ENCODE data around the gene SPATA7. TPM values are rescaled to one million over a fixed set of nuclear protein-coding genes. Genes with fewer than 3 reads are reported as not detected.
A peak's percentile ranks its signal among the peaks of the same experiment; 100 is the strongest.

Gene SPATA7
- total and polyA plus RNA-seq, 2 experiments from 2014 or later: 9.8 to 27.9 TPM

DNA sequence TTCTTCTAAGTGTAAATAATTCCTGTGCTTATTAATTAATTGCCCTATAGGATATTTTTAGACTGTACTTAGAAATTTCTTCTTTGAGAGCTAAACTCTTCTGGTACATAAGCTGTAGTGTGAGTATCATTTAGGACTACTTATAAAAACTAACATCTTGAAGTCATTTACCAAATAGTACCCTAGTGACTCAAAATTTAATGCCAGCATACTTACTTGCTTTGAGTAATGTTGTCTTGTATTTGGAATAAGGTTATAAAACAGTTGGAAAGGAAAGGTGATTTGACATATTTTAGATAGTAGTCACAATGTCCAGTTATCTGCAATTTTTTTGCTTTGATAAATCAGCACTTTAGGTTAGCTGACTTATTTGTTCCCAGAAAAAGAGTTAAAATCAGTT, 39.1 kb downstream of the SPATA7 start:
- H3K4me1 ChIP-seq (ENCODE audit: insufficient read depth): no peaks in the 10 kb centered on the region
- no peaks in the 10 kb centered on the region for H3K27me3 ChIP-seq
- H3K36me3 ChIP-seq (replicated peaks; ENCODE audit: insufficient read depth, low read depth): no peaks in the 10 kb centered on the region
- no peak overlapping the region for H3K27ac ChIP-seq
- H3K79me2 ChIP-seq: no peaks in the 10 kb centered on the region
- no peak overlapping the region for H3K4me2 ChIP-seq
- no peak for DNase-seq (ENCODE audit: low spot score)
- no peak for TF ChIP-seq EZH2 (IDR thresholded peaks at IDR 0.05; ENCODE audit: borderline replicate concordance)
- no peak for TF ChIP-seq EZH2phosphoT487 (IDR thresholded peaks at IDR 0.05; ENCODE audit: low read depth, severe bottlenecking, unreplicated experiment)
- TF ChIP-seq, protein P1, sequence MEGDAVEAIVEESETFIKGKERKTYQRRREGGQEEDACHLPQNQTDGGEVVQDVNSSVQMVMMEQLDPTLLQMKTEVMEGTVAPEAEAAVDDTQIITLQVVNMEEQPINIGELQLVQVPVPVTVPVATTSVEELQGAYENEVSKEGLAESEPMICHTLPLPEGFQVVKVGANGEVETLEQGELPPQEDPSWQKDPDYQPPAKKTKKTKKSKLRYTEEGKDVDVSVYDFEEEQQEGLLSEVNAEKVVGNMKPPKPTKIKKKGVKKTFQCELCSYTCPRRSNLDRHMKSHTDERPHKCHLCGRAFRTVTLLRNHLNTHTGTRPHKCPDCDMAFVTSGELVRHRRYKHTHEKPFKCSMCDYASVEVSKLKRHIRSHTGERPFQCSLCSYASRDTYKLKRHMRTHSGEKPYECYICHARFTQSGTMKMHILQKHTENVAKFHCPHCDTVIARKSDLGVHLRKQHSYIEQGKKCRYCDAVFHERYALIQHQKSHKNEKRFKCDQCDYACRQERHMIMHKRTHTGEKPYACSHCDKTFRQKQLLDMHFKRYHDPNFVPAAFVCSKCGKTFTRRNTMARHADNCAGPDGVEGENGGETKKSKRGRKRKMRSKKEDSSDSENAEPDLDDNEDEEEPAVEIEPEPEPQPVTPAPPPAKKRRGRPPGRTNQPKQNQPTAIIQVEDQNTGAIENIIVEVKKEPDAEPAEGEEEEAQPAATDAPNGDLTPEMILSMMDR (IDR thresholded peaks at IDR 0.05; ENCODE audit: poor library complexity): no peak
- H3K9me3 ChIP-seq (ENCODE audit: low read depth): no peaks in the 10 kb centered on the region
- H3K4me3 ChIP-seq: no peak overlapping the region
- H2AFZ ChIP-seq: no peak overlapping the region
- no peaks in the 10 kb centered on the region for H3K9me2 ChIP-seq (replicated peaks; ENCODE audit: insufficient read depth)
- H4K20me1 ChIP-seq (ENCODE audit: insufficient read depth, poor library complexity, severe bottlenecking): no peaks in the 10 kb centered on the region

DNA sequence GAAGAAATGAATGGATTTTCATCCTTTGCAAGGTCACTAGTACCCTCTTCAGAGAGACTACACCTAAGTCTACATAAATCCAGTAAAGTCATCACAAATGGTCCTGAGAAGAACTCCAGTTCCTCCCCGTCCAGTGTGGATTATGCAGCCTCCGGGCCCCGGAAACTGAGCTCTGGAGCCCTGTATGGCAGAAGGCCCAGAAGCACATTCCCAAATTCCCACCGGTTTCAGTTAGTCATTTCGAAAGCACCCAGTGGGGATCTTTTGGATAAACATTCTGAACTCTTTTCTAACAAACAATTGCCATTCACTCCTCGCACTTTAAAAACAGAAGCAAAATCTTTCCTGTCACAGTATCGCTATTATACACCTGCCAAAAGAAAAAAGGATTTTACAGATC, 40.8 kb downstream of the SPATA7 start:
- Histone ChIP-seq H3K4me2 (no peak overlapping the region), H3K4me3 (no peak overlapping the region), H3K9me2 (replicated peaks; ENCODE audit: insufficient read depth) (no peaks in the 10 kb centered on the region), H3K36me3 (replicated peaks; ENCODE audit: insufficient read depth, low read depth) (no peaks in the 10 kb centered on the region), H4K20me1 (ENCODE audit: insufficient read depth, poor library complexity, severe bottlenecking) (no peaks in the 10 kb centered on the region), H2AFZ (no peak overlapping the region), H3K79me2 (no peaks in the 10 kb centered on the region), H3K9me3 (ENCODE audit: low read depth) (no peaks in the 10 kb centered on the region), H3K4me1 (ENCODE audit: insufficient read depth) (no peaks in the 10 kb centered on the region), H3K27me3 (no peaks in the 10 kb centered on the region), H3K27ac (no peak overlapping the region)
- TF ChIP-seq EZH2phosphoT487 (IDR thresholded peaks at IDR 0.05; ENCODE audit: low read depth, severe bottlenecking, unreplicated experiment): no peak
- no peak for TF ChIP-seq EZH2 (IDR thresholded peaks at IDR 0.05; ENCODE audit: borderline replicate concordance)
- 87% methylated on average over 7 of the region's 7 CpGs for WGBS (ENCODE audit: low lambda C conversion rate, missing lambda C conversion rate)
- no peak for DNase-seq (ENCODE audit: low spot score)

DNA sequence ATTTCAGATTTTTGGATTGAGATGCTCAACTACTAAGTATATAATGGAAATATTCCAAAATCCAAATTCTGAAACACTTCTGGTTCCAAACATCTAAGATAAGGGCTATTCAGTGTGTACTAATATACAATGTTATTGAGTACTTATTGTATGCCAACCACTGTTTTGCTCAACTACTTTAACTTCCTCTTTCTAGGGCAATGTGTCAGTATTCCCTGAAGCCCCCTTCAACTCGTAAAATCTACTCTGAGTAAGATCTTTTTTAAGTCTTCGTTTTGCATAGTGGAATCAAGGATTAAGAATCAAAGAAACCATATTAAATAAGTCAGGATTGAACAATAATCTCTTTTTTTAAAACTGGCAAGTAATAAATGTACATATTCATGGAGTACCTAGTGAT, 45.5 kb downstream of the SPATA7 start:
- 85% methylated on average over 2 of the region's 2 CpGs for WGBS (ENCODE audit: low lambda C conversion rate, missing lambda C conversion rate)
- Histone ChIP-seq H3K27me3 (no peaks in the 10 kb centered on the region), H3K79me2 (no peaks in the 10 kb centered on the region), H3K9me2 (replicated peaks; ENCODE audit: insufficient read depth) (no peaks in the 10 kb centered on the region), H3K4me2 (no peak overlapping the region), H2AFZ (no peak overlapping the region), H3K27ac (no peak overlapping the region), H3K4me3 (no peak overlapping the region), H3K4me1 (ENCODE audit: insufficient read depth) (no peaks in the 10 kb centered on the region), H3K36me3 (replicated peaks; ENCODE audit: insufficient read depth, low read depth) (no peaks in the 10 kb centered on the region), H4K20me1 (ENCODE audit: insufficient read depth, poor library complexity, severe bottlenecking) (no peaks in the 10 kb centered on the region), H3K9me3 (ENCODE audit: low read depth) (no peaks in the 10 kb centered on the region)
- no peak for DNase-seq (ENCODE audit: low spot score)
- TF ChIP-seq, protein P1 (IDR thresholded peaks at IDR 0.05; ENCODE audit: poor library complexity): no peak
- TF ChIP-seq EZH2phosphoT487 (IDR thresholded peaks at IDR 0.05; ENCODE audit: low read depth, severe bottlenecking, unreplicated experiment): no peak
- TF ChIP-seq EZH2 (IDR thresholded peaks at IDR 0.05; ENCODE audit: borderline replicate concordance): no peak

GRCh38 chr14:88437658-88438057, 52.2 kb downstream of the SPATA7 start:
- Histone ChIP-seq H3K36me3 (replicated peaks; ENCODE audit: insufficient read depth, low read depth) (no peaks in the 10 kb centered on the region), H4K20me1 (ENCODE audit: insufficient read depth, poor library complexity, severe bottlenecking) (no peaks in the 10 kb centered on the region), H3K27ac (no peak overlapping the region), H3K9me3 (ENCODE audit: low read depth) (no peaks in the 10 kb centered on the region), H2AFZ (no peak overlapping the region), H3K27me3 (no peaks in the 10 kb centered on the region), H3K4me2 (no peak overlapping the region), H3K4me1 (ENCODE audit: insufficient read depth) (no peaks in the 10 kb centered on the region), H3K9me2 (replicated peaks; ENCODE audit: insufficient read depth) (no peaks in the 10 kb centered on the region), H3K4me3 (no peak overlapping the region), H3K79me2 (no peaks in the 10 kb centered on the region)
- TF ChIP-seq EZH2 (IDR thresholded peaks at IDR 0.05; ENCODE audit: borderline replicate concordance): no peak
- no peak for TF ChIP-seq EZH2phosphoT487 (IDR thresholded peaks at IDR 0.05; ENCODE audit: low read depth, severe bottlenecking, unreplicated experiment)
- TF ChIP-seq, protein P1 (IDR thresholded peaks at IDR 0.05; ENCODE audit: poor library complexity): peak; percentile 29
- WGBS (ENCODE audit: low lambda C conversion rate, missing lambda C conversion rate): 97% methylated on average over 5 of the region's 5 CpGs
- no peak for DNase-seq (ENCODE audit: low spot score)
